Measurements from ENCODE around the gene LBH. TPM values are rescaled to one million over a fixed set of nuclear protein-coding genes. Genes with fewer than 3 reads are reported as not detected.
A peak's percentile ranks its signal among the peaks of the same experiment; 100 is the strongest.

Gene LBH
- total and polyA plus RNA-seq, 2 experiments from 2014 or later = 54.1 to 75.9 TPM

DNA sequence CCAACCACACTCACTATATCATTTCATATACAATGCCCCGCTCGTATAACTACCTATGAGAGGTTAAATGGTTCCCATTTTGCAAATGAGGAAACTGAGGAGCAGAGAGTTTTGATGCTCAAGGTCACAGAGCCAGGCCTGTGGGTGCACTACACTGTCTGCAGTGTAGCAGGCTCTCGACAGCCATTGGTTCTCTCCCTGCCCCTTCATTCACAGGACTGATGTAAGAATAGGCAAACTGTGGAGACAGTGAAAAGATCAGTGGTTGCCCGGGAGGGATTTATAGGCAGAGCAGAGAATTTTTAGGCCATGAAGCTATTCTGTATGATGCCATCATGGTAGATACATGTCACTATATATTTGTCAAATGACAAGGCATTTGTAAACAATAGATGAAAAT is 39.0 kb upstream of the LBH start:
- no peak for DNase-seq (ENCODE audit: low spot score)

DNA sequence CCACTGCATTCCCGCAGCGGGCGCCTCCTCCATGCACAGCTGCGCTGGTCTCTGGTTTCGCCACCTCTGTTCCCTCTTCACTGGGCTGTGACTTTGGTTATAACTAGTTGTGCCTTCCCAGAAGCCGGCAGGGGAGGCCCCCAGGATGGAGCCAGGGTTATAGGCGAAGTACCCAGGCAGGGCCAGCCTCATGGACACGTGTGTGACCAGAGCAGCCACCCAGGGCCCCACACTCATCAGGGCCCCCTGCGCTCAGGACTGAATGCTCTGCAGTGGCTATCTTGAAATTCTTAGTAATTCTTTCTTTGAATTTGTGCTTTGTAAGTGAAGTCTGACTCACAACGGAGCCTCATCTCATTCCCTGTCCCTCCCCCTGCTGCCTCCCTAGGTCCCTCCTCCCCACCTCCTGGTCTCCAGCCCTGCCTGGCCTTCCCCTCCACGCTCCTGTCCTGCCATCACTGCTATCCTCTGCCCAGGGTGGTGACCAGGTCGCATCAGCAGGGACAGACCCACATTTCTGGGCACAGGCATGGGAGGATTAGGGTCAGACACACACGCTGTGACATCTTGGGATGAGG is 38.1 kb upstream of the LBH start:
- WGBS (ENCODE audit: low lambda C conversion rate, missing lambda C conversion rate) = 82% methylated on average over 13 of the region's 13 CpGs
- Histone ChIP-seq H3K4me2 (no peak overlapping the region), H2AFZ (no peak overlapping the region), H3K36me3 (replicated peaks; ENCODE audit: insufficient read depth, low read depth) (no peaks in the 10 kb centered on the region), H3K79me2 (no peaks in the 10 kb centered on the region), H3K4me3 (no peak overlapping the region), H4K20me1 (ENCODE audit: insufficient read depth, poor library complexity, severe bottlenecking) (no peaks in the 10 kb centered on the region), H3K9me3 (ENCODE audit: low read depth) (no peaks in the 10 kb centered on the region), H3K27ac (no peak overlapping the region), H3K4me1 (ENCODE audit: insufficient read depth) (peaks cover 11% of the 10 kb centered on the region), H3K27me3 (no peaks in the 10 kb centered on the region), H3K9me2 (replicated peaks; ENCODE audit: insufficient read depth) (no peaks in the 10 kb centered on the region)
- TF ChIP-seq, protein P1, sequence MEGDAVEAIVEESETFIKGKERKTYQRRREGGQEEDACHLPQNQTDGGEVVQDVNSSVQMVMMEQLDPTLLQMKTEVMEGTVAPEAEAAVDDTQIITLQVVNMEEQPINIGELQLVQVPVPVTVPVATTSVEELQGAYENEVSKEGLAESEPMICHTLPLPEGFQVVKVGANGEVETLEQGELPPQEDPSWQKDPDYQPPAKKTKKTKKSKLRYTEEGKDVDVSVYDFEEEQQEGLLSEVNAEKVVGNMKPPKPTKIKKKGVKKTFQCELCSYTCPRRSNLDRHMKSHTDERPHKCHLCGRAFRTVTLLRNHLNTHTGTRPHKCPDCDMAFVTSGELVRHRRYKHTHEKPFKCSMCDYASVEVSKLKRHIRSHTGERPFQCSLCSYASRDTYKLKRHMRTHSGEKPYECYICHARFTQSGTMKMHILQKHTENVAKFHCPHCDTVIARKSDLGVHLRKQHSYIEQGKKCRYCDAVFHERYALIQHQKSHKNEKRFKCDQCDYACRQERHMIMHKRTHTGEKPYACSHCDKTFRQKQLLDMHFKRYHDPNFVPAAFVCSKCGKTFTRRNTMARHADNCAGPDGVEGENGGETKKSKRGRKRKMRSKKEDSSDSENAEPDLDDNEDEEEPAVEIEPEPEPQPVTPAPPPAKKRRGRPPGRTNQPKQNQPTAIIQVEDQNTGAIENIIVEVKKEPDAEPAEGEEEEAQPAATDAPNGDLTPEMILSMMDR (IDR thresholded peaks at IDR 0.05; ENCODE audit: poor library complexity) = no peak
- no peak for TF ChIP-seq EZH2phosphoT487 (IDR thresholded peaks at IDR 0.05; ENCODE audit: low read depth, severe bottlenecking, unreplicated experiment)
- no peak for TF ChIP-seq EZH2 (IDR thresholded peaks at IDR 0.05; ENCODE audit: borderline replicate concordance)
- peak; percentile 28 for DNase-seq (ENCODE audit: low spot score)

More for the DNA sequence above, 39.0 kb upstream of the LBH start:
- Histone ChIP-seq H3K9me3 (ENCODE audit: low read depth) (no peaks in the 10 kb centered on the region), H3K27me3 (no peaks in the 10 kb centered on the region), H4K20me1 (ENCODE audit: insufficient read depth, poor library complexity, severe bottlenecking) (no peaks in the 10 kb centered on the region), H3K27ac (no peak overlapping the region), H3K4me2 (no peak overlapping the region), H3K4me3 (no peak overlapping the region), H2AFZ (no peak overlapping the region), H3K4me1 (ENCODE audit: insufficient read depth) (peaks cover 11% of the 10 kb centered on the region), H3K79me2 (no peaks in the 10 kb centered on the region), H3K9me2 (replicated peaks; ENCODE audit: insufficient read depth) (no peaks in the 10 kb centered on the region), H3K36me3 (replicated peaks; ENCODE audit: insufficient read depth, low read depth) (no peaks in the 10 kb centered on the region)
- no peak for TF ChIP-seq EZH2 (IDR thresholded peaks at IDR 0.05; ENCODE audit: borderline replicate concordance)
- TF ChIP-seq EZH2phosphoT487 (IDR thresholded peaks at IDR 0.05; ENCODE audit: low read depth, severe bottlenecking, unreplicated experiment) = no peak
- TF ChIP-seq, protein P1 (IDR thresholded peaks at IDR 0.05; ENCODE audit: poor library complexity) = no peak
- 73% methylated on average over 4 of the region's 4 CpGs for WGBS (ENCODE audit: low lambda C conversion rate, missing lambda C conversion rate)

DNA sequence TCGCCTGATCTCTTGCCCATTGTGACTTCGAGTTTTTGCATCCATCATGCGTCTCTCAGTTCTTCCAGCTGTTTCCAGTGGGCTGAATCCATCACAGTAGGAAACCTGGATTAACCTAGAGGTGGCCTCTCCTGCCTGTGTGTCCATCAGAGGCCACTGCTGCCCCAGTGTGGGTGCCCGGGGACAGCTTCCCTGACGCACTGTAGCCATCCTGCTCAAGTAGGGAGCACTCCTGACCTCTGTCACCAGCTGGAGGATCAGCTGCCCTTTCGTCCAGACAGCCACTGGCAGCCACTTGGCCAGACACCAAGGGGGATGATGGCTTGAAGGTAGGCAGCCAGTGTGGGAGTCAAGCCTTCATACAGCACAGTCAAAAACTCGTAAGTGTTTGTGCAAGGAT is 36.9 kb upstream of the LBH start:
- Histone ChIP-seq H3K36me3 (replicated peaks; ENCODE audit: insufficient read depth, low read depth) (no peaks in the 10 kb centered on the region), H3K4me3 (no peak overlapping the region), H3K9me3 (ENCODE audit: low read depth) (no peaks in the 10 kb centered on the region), H3K27ac (no peak overlapping the region), H2AFZ (no peak overlapping the region), H3K4me2 (no peak overlapping the region), H3K4me1 (ENCODE audit: insufficient read depth) (peaks cover 11% of the 10 kb centered on the region), H3K27me3 (no peaks in the 10 kb centered on the region), H4K20me1 (ENCODE audit: insufficient read depth, poor library complexity, severe bottlenecking) (no peaks in the 10 kb centered on the region), H3K9me2 (replicated peaks; ENCODE audit: insufficient read depth) (no peaks in the 10 kb centered on the region), H3K79me2 (no peaks in the 10 kb centered on the region)
- TF ChIP-seq, protein P1 (IDR thresholded peaks at IDR 0.05; ENCODE audit: poor library complexity) = no peak
- TF ChIP-seq EZH2phosphoT487 (IDR thresholded peaks at IDR 0.05; ENCODE audit: low read depth, severe bottlenecking, unreplicated experiment) (no peak), EZH2 (IDR thresholded peaks at IDR 0.05; ENCODE audit: borderline replicate concordance) (no peak)
- no peak for DNase-seq (ENCODE audit: low spot score)
- WGBS (ENCODE audit: low lambda C conversion rate, missing lambda C conversion rate) = 92% methylated on average over 7 of the region's 7 CpGs
